GM23338 (cell line): ENCODE measurements around the gene POLR2F. TPM values are rescaled to one million over a fixed set of nuclear protein-coding genes. Genes with fewer than 3 reads are reported as not detected.

Source experiments
- ATAC-seq: fragments of 200-7000 bp; cut with Tn5 transposase; 3 replicates; pipeline ENCODE4 v1.9.1; 2020
- DNase-seq: peaks from one replicate; pipeline ENCODE4 v3.0.0-alpha.2; 2015; ENCODE audit warnings: low spot score
- H2AFZ ChIP-seq: fragments of 200-600 bp; sonication (generic); 2 replicates; pipeline ENCODE4 v1.8.0; 2016; ENCODE audit warnings: antibody characterized with exemption, mild to moderate bottlenecking, moderate library complexity
- H3F3A ChIP-seq: fragments of 200-600 bp; sonication (generic); replicated peaks from 2 replicates; pipeline ENCODE4 v1.8.0; 2017; ENCODE audit warnings: antibody characterized with exemption, mixed run types, low read depth
- H3K27ac ChIP-seq: fragments of 200-600 bp; sonication (generic); 2 replicates; pipeline ENCODE4 v1.6.1; 2016; ENCODE audit warnings: low read depth
- H3K27me3 ChIP-seq: fragments of 200-600 bp; sonication (generic); 2 replicates; pipeline ENCODE4 v1.8.0; 2016; ENCODE audit warnings: mild to moderate bottlenecking, mixed run types, moderate library complexity; ENCODE audit not compliant: insufficient read depth
- H3K36me3 ChIP-seq: fragments of 200-600 bp; sonication (generic); 2 replicates; pipeline ENCODE4 v1.8.0; 2016; ENCODE audit warnings: mild to moderate bottlenecking; ENCODE audit not compliant: insufficient read depth
- H3K4me1 ChIP-seq: fragments of 200-600 bp; sonication (generic); 2 replicates; pipeline ENCODE4 v1.8.0; 2016; ENCODE audit warnings: mild to moderate bottlenecking, moderate library complexity; ENCODE audit not compliant: insufficient read depth
- H3K4me2 ChIP-seq: fragments of 200-600 bp; sonication (generic); 2 replicates; pipeline ENCODE4 v1.7.1; 2017; ENCODE audit warnings: mixed run types
- H3K4me3 ChIP-seq: fragments of 200-600 bp; sonication (generic); 2 replicates; pipeline ENCODE4 v1.6.1; 2016; ENCODE audit warnings: mixed run types
- H3K79me2 ChIP-seq: fragments of 200-600 bp; sonication (generic); replicated peaks from 2 replicates; pipeline ENCODE4 v1.8.0; 2017; ENCODE audit warnings: mild to moderate bottlenecking; ENCODE audit not compliant: insufficient read depth
- H3K9me2 ChIP-seq: fragments of 200-600 bp; sonication (generic); 2 replicates; pipeline ENCODE4 v1.8.0; 2017; ENCODE audit not compliant: insufficient read depth
- H4K20me1 ChIP-seq: fragments of 200-600 bp; sonication (generic); replicated peaks from 2 replicates; pipeline ENCODE4 v1.8.0; 2017; ENCODE audit warnings: mild to moderate bottlenecking; ENCODE audit not compliant: insufficient read depth
- H3K27ac Mint-ChIP-seq: 2 replicates; pipeline ENCODE4 v1.8.0; 2020; ENCODE audit warnings: inconsistent platforms, mild to moderate bottlenecking, moderate library complexity, mixed read lengths
- H3K27me3 Mint-ChIP-seq: 3 replicates; pipeline ENCODE4 v1.8.0; 2022; ENCODE audit warnings: low read depth, mild to moderate bottlenecking, moderate library complexity, mixed read lengths, inconsistent platforms; ENCODE audit not compliant: insufficient read depth, poor library complexity
- H3K36me3 Mint-ChIP-seq: 3 replicates; pipeline ENCODE4 v1.8.0; 2021; ENCODE audit warnings: low read depth, mild to moderate bottlenecking, inconsistent platforms, moderate library complexity, mixed read lengths
- H3K4me1 Mint-ChIP-seq: 3 replicates; pipeline ENCODE4 v1.8.0; 2020; ENCODE audit warnings: mild to moderate bottlenecking, inconsistent platforms, mixed read lengths
- H3K4me3 Mint-ChIP-seq: 3 replicates; pipeline ENCODE4 v1.8.0; 2021; ENCODE audit warnings: moderate library complexity, mild to moderate bottlenecking, inconsistent platforms, mixed read lengths
- H3K9me3 Mint-ChIP-seq: 3 replicates; pipeline ENCODE4 v1.8.0; 2020; ENCODE audit warnings: moderate library complexity, mild to moderate bottlenecking, inconsistent platforms, mixed read lengths
- CREB1 ChIP-seq: fragments of 250-450 bp; sonication (Bioruptor Pico); IDR thresholded peaks from 2 replicates; pipeline ENCODE4 v1.5.0; 2020; ENCODE audit warnings: low read depth, mild to moderate bottlenecking, moderate library complexity
- CTCF ChIP-seq, 2 experiments: fragments of 200-600 bp in 1 of 2; sonication (generic) in 1 of 2; conservative IDR thresholded peaks; 2 replicates each; pipeline versions ENCODE4 v1.5.1 to v1.6.1; 2016 to 2017; ENCODE audit warnings: antibody characterized with exemption in 2 of 2, low read depth in 2 of 2, mild to moderate bottlenecking in 2 of 2, moderate library complexity in 1 of 2
- ETS1 ChIP-seq: IDR thresholded peaks from 2 replicates; pipeline ENCODE4 v1.6.1; 2016; ENCODE audit warnings: antibody characterized with exemption
- EZH2 ChIP-seq: fragments of 200-600 bp; sonication (generic); IDR thresholded peaks from one replicate; pipeline ENCODE4 v1.8.0; 2017; ENCODE audit warnings: antibody characterized with exemption, mild to moderate bottlenecking, low read depth; ENCODE audit not compliant: unreplicated experiment
- EZH2phosphoT487 ChIP-seq: fragments of 200-600 bp; sonication (generic); IDR thresholded peaks from one replicate; pipeline ENCODE4 v1.8.1; 2018; ENCODE audit warnings: antibody characterized with exemption; ENCODE audit not compliant: unreplicated experiment
- JUNB ChIP-seq: IDR thresholded peaks from one replicate; pipeline ENCODE4 v1.6.1; 2016; ENCODE audit warnings: antibody characterized with exemption; ENCODE audit not compliant: unreplicated experiment
- NANOG ChIP-seq: IDR thresholded peaks from 2 replicates; pipeline ENCODE4 v1.6.1; 2016; ENCODE audit warnings: antibody characterized with exemption, borderline replicate concordance
- POLR2AphosphoS5 ChIP-seq: IDR thresholded peaks from 2 replicates; pipeline ENCODE4 v1.6.1; 2016; ENCODE audit warnings: antibody characterized with exemption, low read depth
- REST ChIP-seq: IDR thresholded peaks from one replicate; pipeline ENCODE4 v1.6.1; 2018; ENCODE audit warnings: antibody characterized with exemption; ENCODE audit not compliant: unreplicated experiment
- STAT1 ChIP-seq: IDR thresholded peaks from one replicate; pipeline ENCODE4 v1.6.1; 2016; ENCODE audit warnings: antibody characterized with exemption; ENCODE audit not compliant: unreplicated experiment
- ZNF114 ChIP-seq: fragments of 250-450 bp; sonication (Bioruptor Pico); IDR thresholded peaks from 2 replicates; pipeline ENCODE4 v1.5.0; 2020; ENCODE audit warnings: mild to moderate bottlenecking, moderate library complexity
- ZNF331 ChIP-seq: fragments of 250-450 bp; sonication (Bioruptor Pico); IDR thresholded peaks from 2 replicates; pipeline ENCODE4 v1.5.0; 2020; ENCODE audit warnings: low read depth, mild to moderate bottlenecking, moderate library complexity
- ZNF462 ChIP-seq: fragments of 250-450 bp; sonication (Bioruptor Pico); IDR thresholded peaks from 2 replicates; pipeline ENCODE4 v1.5.0; 2020; ENCODE audit warnings: mild to moderate bottlenecking, moderate library complexity
- polyA plus RNA-seq: library from polyadenylated mRNA; unstranded; fragments of >200 nt; fragmentation: Nextera tagmentation; extraction: Ambion mirVana; gene quantifications from 2 replicates; pipeline ENCODE4 v1.2.1, GENCODE V29; 2016
- total RNA-seq: library from RNA; depleted of rRNA; stranded (reverse); fragments of >200 nt; shearing (Covaris generic); gene quantifications from 2 replicates; pipeline ENCODE4 v1.2.3, GENCODE V29; 2014

The POLR2F gene
- total and polyA plus RNA-seq, 2 experiments from 2014 or later = 144 to 429 TPM

GRCh38 chr22:37912171-37912570, 41.3 kb upstream of the POLR2F start:
- no peak for ATAC-seq
- no peaks in the 10 kb centered on the region; the same call in 1 of the 2 replicates for H3K79me2 ChIP-seq

More at GRCh38 chr22:37912171-37912570, 41.3 kb upstream of the POLR2F start:
- Histone ChIP-seq H3K36me3 (no peaks in the 10 kb centered on the region), H2AFZ (no peak overlapping the region), H3K27ac (no peak overlapping the region), H3K9me2 (no peaks in the 10 kb centered on the region), H3K4me3 (no peak overlapping the region), H3K27me3 (no peaks in the 10 kb centered on the region), H3K4me1 (peaks cover 16% of the 10 kb centered on the region), H4K20me1 (no peaks in the 10 kb centered on the region; the same call in 1 of the 2 replicates), H3K4me2 (no peak overlapping the region), H3F3A (peaks cover 9% of the 10 kb centered on the region)
- H3K4me1 Mint-ChIP-seq = peaks cover 33% of the 10 kb centered on the region
- no peak overlapping the region for H3K4me3 Mint-ChIP-seq
- peaks cover 8% of the 10 kb centered on the region for H3K27me3 Mint-ChIP-seq
- H3K27ac Mint-ChIP-seq = no peak overlapping the region
- TF ChIP-seq REST (no peak), CREB1 (CRISPR knock-in tag) (no peak), CTCF (conservative IDR thresholded peaks at IDR 0.05; ENCODE audit: low read depth in 2 of 2) (no peak), ZNF462 (CRISPR knock-in tag) (no peak), NANOG (no peak), EZH2 (no peak), EZH2phosphoT487 (no peak), ZNF114 (CRISPR knock-in tag) (no peak), POLR2AphosphoS5 (no peak), ZNF331 (CRISPR knock-in tag) (no peak), STAT1 (no peak), ETS1 (no peak), JUNB (no peak)
- H3K9me3 Mint-ChIP-seq = no peaks in the 10 kb centered on the region; the same call in 2 of the 3 replicates
- no peak for DNase-seq
- H3K36me3 Mint-ChIP-seq = peaks cover 15% of the 10 kb centered on the region
